GM21447 (cell line): ENCODE data around the gene GAPT.
"Not testable (repeated sequence)": the region's sequence is repeated elsewhere in the genome, so short reads cannot be mapped to it uniquely, and the experiment has no call there.

Experiments used
- ATAC-seq: cut with Tn5 transposase; IDR thresholded peaks from one replicate; pipeline ENCODE4 v1.9.1; 2021; ENCODE audit not compliant: unreplicated experiment

The GAPT gene

DNA sequence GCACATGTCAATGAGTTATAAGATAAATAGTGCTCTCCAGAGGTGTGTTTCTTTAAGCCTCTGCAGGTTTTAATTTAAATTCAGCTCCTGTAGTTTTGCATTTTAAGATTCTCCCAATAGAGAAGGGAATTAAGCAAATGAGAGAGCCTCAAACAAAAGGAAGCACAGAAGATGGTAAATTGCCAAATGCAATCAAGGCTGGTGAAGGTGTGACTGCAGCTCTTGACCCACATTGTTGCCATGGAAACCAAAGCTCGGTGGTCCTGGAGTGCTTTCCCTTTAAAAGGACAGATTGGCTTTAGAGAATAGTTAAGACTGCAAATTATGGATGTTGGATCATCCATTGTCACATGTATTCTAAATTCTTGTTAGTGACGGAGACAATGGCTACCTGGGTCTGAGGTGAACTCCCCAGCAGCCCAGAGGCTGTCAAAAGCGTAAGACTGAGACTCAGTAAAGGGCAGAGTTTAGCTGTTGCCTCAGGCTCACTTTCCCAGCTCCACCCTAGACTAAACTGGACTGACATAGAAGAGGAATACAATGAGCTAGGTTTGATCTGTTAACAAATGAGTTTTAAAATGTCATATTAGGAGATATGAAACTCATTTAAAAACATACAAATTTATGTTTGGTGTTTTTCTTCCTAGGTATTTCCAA, 12.3 kb downstream of the GAPT start:
- ATAC-seq = no peak

DNA sequence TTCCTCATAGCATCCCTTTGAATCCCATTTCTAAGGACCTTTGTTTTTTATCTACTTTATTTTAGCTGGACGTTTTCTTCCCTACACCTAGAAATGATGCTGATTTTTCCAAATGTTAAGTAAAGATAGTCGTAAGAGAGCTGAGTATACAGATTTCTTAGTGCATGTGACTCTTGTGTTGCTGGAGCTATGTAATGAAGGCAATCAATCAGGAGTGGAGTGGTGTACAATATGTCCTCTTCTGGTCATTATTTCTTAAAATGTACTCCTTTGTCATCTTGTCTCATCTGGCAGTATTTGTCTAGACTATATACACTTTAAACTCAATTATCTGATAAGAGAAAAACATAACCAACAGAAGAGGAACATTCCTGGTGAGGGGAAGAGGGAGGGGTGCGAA, 13.5 kb downstream of the GAPT start:
- no peak for ATAC-seq

DNA sequence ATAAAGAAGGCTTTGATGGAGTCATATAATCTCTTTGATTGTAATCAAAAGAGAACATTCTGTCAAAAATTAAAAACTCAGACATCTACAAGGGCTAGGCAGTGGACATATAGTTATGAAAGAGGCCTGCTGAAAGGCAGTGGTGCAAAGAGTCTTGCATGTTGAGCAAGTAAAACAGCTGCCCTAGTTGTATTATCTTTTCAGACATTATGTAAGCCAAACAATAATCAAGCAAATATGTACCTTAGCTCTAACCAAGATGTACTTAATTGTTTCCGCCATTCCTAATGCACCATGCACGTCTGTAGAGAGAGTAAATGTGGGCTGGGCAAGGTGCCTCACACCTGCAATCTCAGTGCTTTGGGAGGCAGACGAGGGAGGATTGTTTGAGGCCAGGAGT, 14.3 kb downstream of the GAPT start:
- ATAC-seq = peak; percentile 9

GRCh38 chr5:58505971-58506640, 14.9 kb downstream of the GAPT start:
- peak; percentile 81 for ATAC-seq

GRCh38 chr5:58507715-58508114, 16.5 kb downstream of the GAPT start:
- no peak for ATAC-seq

DNA sequence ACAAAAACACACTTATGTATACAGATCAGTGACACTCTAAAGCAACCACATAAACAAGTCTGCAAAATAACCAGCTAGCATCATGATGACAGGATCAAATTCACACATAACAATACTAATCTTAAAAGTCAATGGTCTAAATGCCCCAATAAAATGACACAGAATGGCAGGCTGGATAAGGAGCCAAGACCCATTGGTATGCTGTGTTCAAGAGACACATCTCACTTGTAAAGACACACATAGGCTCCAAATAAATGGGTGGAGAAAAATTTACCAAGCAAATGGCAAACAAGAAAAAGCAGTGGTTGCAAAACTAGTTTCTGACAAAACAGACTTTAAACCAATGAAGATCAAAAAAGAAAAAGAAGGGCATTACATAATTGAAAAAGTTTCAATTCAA, 26.0 kb downstream of the GAPT start:
- no peak for ATAC-seq

- ATAC-seq = no peak
These were observed 32.7 kb downstream of the GAPT start for GRCh38 chr5:58523956-58524355.

DNA sequence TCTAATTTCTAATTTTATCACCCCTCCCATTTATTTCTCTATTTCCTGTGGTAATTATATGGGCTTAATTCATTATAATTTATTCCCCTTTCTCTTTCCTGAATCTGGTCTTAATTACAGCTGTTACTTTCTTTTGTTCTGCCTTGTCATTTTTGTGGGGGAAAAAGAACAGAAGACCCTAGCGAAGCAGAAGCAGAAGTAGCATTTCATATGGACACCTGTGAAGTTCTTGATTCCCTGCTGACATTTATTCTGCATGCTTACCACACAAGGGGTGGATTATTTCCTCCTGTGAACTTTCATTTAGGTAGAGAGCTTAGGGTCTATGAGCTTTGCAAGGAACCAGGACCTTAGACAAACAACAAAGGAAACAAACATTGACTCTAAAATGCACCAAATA, 33.3 kb downstream of the GAPT start:
- ATAC-seq = no peak

DNA sequence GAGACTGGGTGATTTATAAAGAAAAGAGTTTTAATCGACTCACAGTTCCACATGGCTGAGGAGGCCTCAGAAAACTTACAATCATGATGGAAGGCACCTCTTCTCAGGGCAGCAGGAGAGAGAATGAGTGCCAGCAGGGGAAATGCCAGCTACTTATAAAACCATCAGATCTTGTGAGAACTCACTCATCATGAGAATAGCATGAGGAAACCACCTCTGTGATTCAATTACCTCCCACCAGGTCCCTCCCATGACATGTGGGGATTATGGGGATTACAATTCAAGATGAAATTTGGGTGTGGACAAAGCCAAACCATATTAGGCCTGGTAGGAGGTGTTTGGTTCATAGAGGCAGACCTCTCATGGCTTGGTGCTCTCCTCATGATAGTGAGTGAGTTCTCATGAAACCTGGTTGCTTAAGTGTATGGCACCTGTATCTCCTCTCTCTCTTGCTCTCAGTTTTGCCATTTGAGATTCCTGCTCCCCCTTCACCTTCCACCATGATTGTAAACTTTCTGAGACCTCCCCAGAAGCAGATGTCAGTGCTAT, 39.8 kb downstream of the GAPT start:
- no peak for ATAC-seq

GRCh38 chr5:58541935-58542334, 50.7 kb downstream of the GAPT start:
- not testable (repeated sequence) for ATAC-seq

DNA sequence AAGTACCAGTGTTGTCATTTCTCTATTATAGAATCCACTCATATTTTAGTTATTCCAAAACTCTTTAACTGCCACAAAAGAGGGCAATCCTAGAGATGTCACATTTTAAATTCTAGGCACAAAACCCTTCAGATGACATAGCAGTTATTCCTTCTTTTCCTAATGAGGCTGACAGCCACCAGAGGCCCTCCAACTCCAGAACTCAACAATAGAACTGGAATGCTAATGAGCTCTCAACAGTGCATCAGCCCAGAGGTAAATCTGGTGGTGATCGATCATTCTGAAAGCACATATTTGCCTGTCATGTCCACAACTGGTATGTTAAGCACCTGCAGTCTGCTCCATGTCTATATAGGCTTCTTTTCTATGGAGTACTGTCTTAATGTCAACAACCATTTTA, 51.5 kb downstream of the GAPT start:
- ATAC-seq = no peak

- ATAC-seq = no peak
These were observed 52.5 kb downstream of the GAPT start for GRCh38 chr5:58543723-58544122.

DNA sequence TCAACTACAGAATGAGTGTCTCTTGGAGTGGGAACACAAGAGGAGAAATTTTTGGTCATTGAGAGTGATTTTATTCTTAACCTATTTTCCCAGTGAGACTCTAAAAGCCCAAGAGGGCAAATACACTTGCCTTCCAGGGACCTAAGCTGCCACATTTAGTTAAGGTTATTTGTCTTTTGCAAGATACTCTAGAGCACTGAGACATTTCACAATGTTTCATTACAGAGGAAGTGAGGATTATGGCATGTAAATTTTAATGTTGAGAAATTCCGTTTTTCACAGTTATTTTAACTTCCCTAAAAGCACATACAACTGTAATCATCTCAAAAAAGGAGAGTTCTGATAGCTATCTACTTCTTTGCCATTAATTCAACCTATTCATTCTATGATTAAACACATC, 53.0 kb downstream of the GAPT start:
- ATAC-seq = no peak

GRCh38 chr5:58544926-58545325, 53.7 kb downstream of the GAPT start:
- ATAC-seq = no peak

- peak; percentile 95 for ATAC-seq
These were observed 54.7 kb downstream of the GAPT start for GRCh38 chr5:58545912-58546311.
